LHCN-M2 (cell line): ENCODE measurements around the gene ZGPAT. TPM values are rescaled to one million over a fixed set of nuclear protein-coding genes. Genes with fewer than 3 reads are reported as not detected.
A peak's percentile ranks its signal among the peaks of the same experiment; 100 is the strongest.

Experiments
- DNase-seq: peaks from one replicate; pipeline ENCODE4 v3.0.0-alpha.2; 2012; ENCODE audit warnings: low read depth
- total RNA-seq: library from RNA; depleted of rRNA; stranded (reverse); fragments of >200 nt; gene quantifications from 2 replicates; pipeline ENCODE4 v1.2.3, GENCODE V29; 2014

ZGPAT gene
- total RNA-seq, 1 experiment from 2014 or later = 40.1 TPM

DNA sequence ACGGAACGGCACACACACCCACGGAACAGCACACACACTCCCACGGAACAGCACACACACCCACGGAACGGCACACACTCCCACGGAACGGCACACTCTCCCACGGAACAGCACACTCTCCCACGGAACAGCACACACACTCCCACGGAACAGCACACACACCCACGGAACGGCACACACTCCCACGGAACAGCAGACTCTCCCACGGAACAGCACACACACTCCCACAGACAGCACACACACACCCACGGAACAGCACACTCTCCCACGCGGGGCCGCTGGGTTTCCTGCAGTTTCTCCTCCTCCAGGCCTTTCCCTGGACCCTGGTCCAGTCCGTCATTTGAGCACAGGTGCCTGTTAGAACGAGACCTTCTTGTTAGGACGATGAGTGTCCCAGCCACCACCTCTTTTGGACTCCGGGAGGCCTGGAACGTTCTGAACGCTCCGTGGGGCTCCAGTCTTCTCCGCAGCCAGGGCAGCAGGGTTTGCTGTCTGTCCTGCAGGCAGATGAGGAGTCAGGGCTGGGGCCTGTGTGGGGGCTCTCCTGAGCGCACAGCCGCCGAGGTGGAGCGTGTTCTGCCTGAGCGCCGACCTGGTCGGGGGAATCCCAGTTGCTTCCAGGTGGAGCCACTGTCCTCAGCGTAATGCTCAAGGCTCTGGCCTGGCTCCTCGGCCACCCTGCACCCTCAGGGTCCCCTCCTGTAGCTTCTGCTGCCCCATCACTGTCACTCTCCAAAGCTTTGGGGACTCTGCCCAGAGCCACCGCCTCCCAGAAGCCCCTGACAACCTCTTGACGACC, 29.0 kb upstream of the ZGPAT start:
- DNase-seq = no peak

DNA sequence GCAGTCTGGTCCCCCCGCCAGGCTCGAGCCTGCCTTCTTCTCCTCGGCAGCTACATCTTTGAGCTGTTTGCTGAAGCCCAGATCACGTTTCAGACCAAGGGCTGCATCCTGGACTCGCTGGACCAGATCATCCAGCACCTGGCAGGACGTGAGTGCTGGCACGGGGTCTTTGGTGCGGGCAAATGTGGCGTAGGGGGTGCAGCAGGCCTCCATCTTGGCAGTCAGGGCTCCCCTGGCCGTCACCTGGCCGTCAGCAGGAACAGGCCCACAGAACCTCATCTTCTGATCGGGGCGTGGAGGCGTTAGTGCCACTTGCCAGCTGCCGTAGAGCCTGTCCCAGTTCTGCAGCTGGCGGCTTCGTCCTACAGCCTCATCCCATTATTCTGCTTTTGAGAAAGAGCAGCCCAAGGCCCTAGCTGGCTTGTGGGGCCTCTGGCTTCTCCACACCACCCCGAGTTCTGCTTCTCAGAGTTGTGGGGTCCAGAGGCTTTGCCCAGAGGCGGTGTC, 28.0 kb upstream of the ZGPAT start:
- DNase-seq = no peak

DNA sequence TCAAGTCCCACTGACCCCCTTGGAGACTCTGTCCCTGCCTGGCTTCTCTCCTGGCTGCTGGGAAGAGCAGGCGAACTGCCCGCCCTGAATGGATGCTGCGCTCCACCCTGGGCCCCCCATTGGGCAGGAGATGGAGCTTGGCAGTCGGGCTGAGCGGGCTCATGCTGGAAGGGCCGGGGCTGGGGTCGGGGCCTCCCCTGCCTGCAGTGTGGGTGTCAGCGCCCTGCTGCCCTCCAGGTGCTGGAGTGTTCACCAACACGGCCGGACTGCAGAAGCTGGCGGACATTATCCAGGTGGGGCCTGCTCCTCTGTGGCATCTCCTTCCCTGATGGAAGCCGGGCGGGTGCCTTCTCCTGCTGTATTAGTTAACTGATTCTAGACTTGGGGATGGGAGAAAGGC, 27.4 kb upstream of the ZGPAT start:
- no peak for DNase-seq

DNA sequence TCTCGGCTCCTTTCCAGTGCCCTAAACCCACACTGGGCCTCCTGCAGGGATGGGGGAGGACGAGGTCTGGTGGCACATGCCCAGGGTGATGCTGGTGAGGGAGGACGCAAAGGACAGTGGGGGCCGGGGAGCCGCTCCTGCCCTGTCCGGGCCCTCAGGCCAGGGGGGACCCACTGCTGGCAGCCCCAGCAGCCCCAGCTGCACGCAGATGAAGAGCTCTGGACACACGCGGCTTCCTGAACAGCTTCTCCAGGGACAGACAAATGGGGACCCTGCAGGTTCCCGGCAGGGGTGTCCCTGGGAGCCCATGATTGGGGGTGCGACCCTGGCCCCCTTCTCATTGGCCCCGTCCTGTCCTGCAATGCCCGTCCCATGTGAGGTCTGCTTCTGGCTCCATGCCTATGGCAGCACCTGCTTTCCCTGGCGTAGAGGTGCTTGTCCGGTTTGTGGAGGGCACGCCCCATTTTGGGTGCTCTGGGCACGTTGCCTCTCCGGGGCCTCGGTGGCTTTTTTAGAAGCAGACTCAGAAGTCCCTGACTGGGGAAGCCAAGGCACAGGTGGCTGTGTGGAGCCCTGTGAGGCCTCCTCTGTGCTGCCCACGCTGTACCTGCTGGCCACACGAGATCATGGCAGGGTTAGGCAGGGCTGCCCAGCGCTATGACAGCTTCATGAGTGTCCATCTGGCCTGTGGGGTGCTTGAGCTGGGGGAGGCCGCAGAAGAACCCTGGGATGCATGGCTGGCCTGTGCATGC, 26.8 kb upstream of the ZGPAT start:
- no peak for DNase-seq

DNA sequence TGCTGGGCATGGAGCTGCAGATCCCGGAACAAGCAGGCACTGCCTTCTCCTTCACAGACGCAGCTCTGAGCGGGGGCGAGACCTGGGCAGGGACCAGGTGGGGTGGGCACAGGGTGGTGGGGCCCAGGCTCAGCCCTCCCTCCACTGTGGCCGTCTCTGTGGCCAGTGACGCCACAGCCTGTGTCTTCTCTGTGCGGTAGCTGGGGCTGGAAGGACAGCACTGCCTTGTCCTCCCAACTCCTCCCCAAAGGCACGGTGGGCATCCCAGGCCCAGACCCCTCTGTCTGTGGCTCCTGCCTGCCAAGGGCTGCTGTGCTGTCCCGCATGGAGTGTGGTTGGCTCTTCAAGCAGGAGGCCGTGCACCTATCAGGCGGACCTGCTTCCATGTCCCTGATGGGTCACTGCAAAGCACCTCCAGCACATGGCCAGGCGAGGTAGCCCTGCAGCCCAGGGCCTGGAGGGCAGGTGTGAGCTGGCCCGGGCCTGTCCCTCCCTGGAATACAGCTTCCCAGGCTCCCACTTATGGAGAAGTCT, 26.2 kb upstream of the ZGPAT start:
- DNase-seq = no peak

DNA sequence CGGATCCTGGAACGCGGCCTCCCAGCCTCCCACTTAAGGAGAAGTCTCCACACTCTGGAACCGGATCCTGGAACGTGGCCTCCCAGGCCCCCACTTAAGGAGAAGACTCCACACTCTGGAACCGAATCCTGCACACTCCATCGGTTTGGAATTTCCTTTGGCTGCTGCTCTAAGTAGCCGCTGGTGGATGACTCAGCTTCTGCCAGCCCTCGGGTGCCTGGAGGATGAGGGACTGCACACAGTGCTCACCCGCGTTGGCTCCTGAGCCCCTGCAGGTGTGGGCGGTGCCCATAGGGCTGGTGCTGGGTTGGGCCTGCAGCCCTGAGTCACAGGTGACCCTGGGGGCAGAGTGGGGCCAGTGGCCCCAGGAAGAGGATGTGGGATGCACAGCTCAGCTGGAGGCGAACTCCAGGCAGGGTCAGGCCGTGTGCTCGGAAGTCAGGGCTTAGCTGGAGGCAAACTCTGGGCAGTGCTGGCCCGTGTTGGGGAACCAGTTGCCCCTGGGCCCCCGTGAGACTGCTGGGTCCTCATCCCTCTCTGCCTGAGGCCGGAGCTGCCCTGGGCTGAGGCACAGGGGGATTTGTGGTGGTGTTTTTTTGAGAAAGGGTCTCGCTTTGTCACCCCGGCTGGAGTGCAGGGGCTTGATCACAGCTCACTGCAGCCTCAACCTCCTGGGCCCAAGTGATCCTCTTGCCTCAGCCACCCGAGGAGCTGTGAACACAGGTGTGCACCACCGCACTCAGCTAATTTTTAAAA, 25.3 kb upstream of the ZGPAT start:
- DNase-seq = peak; percentile 98

DNA sequence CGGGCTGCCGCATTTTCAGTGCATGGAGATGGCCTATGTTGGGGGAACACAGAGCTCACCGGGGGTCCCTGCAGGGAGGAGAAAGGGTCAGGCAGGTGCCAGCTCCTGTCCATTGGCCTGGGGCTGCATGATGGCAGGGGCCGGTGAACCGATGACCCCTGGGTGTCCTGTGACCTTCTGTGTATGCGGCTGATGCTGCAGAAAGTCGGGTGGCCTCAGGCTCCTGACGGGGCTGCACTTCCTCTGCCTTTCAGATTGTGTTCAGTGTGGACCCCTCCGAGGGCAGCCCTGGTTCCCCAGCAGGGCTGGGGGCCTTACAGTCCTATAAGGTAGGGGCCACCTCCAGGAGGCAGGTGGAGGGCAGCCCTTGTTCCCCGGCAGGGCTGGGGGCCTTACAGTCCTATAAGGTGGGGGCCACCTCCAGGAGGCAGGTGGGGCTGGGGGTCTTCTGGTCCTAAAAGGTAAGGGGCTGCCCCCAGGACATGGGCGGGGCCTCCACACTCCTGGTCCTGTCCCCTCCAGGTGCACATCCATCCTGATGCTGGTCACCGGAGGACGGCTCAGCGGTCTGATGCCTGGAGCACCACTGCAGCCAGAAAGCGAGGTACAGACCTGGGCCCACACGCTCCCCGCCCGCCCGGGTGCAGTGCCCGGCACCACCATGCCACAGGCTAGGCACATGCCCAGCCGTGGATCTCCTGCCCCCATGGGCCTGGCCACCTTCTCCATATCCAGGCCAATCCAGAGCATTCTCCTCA, 22.4 kb upstream of the ZGPAT start:
- no peak for DNase-seq

DNA sequence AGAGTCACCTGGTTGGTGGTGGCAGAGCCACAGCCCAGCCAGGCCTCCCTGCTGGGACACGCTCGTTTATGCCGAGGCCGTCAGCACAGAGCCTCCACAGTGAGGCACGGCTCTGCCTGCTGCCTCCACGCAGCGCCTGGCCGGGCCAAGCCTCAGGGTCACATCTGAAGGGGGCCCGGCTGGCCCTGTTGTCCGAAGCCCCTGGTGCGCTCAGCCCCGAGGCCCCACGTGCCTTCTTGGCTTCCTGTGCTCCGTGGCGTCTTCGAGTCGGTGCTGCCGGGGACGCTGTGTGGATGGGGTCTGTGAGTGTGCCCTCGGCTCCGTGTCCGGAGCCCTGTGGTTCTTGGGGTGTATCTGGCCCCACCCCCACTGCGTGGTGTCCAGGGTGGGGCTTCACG, 21.7 kb upstream of the ZGPAT start:
- DNase-seq = no peak

DNA sequence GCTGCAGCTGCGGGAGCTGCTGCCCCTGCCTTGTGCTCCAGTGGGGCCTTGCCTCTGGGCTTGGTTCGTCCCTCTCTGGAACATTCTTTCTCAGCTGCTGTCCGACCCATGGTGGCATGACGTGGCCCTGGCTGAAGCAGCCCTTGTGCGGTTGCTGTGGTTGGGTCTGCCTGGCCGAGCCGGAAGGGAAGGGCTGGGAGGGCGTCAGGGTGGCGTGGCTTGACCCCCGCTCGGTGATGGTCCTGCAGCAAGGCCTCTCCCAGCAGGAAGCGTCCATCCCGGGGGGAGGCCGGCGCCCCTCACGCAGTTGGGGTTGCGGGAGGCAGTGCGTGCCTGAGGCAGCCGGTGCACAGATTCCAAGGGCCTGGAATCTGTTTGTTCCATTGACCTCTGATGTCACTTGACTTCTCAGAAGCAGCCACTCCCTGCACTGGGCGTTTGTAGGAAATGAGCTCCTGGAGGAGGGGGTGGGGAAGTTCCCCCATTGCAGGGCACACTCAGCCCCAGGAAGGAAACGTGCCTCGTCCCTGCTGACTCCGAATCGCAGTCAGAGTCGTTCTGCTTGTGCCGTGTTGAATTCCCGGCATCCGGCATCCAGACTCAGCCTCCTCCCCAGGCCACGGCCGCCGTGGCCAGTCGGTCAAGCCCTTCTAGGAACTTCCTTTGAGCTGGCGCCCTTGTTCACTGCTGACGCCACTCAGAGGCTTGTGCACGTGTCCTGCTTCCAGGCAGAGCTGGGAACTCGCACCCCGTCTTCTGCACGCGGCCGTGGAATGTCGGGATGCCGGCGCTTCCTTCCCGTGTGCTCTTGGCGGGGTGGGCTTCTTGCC, 21.1 kb upstream of the ZGPAT start:
- peak; percentile 92 for DNase-seq

DNA sequence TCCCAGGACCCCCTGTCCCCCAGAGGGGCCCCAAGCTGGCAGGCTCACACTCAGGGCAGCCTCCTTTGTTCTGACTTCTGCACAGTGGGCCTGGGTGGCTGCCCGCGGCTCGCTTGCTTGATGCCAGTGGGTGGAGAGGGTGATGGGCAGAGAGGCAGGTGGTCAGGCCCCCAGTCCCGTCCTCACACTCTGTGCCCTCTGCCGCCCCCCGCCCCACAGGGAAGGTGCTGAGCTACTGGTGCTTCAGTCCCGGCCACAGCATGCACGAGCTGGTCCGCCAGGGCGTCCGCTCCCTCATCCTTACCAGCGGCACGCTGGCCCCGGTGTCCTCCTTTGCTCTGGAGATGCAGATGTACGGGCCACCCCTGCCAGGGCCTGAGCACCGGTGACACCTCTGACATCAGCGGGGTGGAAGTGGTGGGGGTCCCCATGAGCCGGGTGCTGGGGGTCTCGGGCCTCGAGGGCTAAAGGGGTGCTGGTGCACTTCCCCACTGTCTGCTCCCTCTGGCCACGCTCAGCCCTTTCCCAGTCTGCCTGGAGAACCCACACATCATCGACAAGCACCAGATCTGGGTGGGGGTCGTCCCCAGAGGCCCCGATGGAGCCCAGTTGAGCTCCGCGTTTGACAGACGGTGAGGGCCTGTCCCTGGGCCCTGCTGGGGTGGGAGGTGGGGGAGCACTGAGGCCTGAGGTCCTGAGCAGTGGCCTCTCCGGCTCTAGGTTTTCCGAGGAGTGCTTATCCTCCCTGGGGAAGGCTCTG, 20.2 kb upstream of the ZGPAT start:
- DNase-seq = no peak

DNA sequence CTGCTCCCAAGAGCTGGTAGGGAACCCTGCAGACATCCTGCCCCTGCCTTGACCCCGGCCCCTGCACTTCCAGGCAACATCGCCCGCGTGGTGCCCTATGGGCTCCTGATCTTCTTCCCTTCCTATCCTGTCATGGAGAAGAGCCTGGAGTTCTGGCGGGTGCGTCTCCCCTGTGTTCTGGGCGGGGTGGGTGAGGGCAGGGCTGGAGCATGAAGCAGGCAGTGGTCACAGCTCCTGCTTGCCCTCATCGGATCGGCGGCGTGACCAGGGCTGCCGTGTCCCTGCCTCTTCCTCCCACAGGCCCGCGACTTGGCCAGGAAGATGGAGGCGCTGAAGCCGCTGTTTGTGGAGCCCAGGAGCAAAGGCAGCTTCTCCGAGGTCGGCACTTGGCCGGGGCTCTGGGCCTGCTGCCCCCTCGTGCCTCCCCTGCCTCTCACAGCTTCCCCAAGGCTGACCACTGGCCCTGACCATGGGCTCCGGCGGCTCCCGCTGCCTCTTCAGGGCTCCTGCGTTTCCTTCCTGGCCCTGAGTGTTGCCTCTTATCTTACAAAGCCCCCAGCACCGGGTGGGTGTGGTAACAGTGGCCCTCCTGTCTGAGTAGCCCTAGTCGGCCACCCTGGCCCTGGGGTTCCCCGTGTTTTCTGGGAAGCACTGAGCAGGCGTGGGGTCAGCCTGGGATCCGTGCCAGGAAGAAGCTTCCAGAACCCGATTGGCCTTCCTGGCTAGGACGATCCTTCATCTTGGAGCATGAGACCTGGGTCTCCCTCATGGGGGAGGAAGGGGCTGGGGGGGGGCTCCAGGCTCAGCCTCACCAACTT, 19.4 kb upstream of the ZGPAT start:
- DNase-seq = no peak

DNA sequence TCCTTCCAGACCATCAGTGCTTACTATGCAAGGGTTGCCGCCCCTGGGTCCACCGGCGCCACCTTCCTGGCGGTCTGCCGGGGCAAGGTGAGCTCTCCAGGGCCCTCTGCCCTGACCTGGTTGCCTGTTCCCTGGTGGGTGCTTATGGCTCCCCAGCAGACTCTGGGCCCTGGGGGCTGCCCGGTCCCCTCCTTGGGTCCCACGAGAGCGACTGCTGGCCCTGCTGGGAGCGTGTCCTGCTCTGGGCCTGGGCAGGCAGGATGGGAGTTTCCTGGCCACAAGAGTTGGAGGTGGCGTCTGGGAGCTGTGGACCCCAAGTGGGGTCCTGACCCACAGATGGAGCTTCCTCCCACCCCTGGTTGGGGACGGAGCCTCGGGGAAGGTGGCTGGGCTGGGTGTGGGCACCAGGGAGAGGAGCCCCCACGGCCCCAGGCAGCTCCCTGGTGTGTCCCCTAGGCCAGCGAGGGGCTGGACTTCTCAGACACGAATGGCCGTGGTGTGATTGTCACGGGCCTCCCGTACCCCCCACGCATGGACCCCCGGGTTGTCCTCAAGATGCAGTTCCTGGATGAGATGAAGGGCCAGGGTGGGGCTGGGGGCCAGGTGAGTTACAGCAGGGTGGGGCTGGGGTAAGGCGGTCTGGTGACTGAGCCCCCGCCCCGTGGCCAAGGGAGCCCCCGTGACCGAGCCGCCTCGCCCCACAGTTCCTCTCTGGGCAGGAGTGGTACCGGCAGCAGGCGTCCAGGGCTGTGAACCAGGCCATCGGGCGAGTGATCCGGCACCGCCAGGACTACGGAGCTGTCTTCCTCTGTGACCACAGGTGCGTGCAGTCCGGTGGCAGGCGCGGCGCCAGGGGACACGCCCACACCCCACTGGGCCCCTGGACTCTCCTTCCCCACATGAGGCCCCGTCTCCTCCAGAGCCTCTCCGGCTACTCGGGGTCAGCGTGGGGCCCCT, 18.5 kb upstream of the ZGPAT start:
- DNase-seq = no peak

DNA sequence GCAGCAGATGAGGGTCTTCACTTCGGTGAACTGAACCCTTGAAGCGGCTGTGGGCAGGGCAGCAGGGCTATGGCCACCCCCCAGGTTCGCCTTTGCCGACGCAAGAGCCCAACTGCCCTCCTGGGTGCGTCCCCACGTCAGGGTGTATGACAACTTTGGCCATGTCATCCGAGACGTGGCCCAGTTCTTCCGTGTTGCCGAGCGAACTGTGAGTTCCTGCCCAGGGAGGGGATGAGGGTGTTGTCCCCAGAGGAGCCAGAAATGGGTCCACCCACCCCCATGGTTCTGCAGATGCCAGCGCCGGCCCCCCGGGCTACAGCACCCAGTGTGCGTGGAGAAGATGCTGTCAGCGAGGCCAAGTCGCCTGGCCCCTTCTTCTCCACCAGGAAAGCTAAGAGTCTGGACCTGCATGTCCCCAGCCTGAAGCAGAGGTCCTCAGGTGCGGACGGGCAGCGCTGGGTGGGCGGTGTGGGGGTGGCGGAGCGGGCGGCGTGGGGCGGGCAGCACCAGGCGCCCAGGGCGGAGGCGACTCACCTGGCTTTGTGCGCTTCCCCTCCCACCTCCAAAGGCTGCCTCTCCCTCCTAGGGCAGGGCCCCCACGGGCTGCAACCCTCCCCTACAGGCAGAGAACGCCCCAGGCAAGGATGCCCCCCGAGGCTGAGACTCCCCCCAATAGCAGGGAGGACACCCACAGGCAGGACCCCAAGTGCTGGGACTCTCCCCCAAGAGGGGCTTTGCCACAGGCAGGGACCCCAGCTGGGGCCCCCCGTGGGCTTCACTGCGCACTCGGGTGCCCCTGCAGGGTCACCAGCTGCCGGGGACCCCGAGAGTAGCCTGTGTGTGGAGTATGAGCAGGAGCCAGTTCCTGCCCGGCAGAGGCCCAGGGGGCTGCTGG, 17.6 kb upstream of the ZGPAT start:
- no peak for DNase-seq

DNA sequence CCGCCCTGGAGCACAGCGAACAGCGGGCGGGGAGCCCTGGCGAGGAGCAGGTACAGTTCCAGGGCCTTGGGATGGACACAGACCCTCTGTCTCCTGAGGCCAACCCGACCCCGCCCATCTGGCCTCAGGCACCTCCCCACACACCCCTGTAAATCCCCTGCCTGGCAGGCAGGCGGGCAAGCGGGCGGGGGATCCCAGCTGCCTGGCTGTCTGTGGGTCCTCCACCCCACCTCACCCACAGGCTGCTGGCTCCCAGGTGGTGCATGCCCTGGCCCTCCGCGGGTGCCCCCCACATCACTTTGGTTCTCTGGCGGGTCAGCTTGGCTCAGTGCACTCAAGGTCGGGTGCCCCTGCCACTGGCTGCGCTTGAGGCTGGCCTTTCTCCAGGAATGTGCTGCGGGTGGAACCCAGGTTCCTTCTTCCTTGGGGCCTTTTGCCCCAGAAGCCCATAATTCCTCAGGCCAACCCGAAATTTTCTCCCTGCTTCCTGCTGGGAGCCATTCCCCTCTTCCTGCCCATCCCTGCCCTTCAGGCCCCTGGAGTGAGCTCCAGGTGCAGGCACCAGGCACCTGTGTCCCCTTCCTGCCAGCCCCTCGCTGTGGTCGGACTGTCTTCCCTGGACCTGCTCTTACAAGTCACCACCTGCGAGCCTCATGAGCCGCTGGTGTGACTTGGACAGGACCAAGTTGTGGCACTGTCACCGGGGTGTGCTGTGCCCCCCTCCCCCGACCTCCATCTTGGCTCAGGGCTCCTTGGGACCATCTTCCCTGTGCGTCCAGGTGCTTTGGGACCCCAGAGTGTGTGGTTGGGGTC, 16.7 kb upstream of the ZGPAT start:
- no peak for DNase-seq

DNA sequence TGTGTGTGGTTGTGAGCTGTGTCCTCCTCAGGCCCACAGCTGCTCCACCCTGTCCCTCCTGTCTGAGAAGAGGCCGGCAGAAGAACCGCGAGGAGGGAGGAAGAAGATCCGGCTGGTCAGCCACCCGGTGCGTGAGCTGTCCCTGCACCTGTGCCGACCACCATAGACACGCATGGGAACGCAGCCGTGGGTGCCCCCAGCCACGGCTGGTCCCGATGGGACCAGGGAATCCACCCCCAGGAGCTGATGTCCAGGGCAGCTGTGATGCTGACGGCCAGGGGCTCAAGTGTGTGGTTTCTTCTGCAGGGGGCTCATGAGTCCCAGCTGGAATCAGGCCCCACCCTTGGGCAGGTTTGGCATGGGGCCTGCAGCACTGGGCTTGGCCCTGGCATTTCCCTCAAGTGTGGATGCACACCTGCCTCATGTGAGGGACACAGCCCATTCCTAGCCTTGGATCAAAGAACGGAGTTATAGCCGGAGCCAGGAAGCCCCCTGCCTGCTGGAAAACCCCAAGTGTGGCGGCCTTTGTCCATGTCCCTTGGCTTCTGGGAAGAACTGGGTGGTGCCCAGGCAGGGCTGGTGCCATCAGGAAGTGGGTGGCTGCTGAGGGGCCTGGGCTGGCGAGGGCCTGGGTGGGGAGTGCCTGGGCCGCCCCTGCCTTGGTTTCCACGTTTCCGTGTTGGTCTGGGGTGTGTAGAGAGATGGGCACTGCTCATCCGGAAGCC, 16.0 kb upstream of the ZGPAT start:
- DNase-seq = no peak
